Retinal pigment epithelial cell (primary cell): ENCODE results near the gene MEGF8.

Source experiments
- DNase-seq: peaks from one replicate; pipeline ENCODE4 v3.0.0-alpha.2; 2010; ENCODE audit warnings: low read depth
- H3K4me3 ChIP-seq: 2 replicates; pipeline ENCODE4 v1.5.1; 2011; ENCODE audit warnings: mild to moderate bottlenecking, low read length, control low read depth, moderate library complexity
- CTCF ChIP-seq: conservative IDR thresholded peaks from 2 replicates; pipeline ENCODE4 v1.5.1; 2011; ENCODE audit warnings: low read depth, low read length, control low read depth, inconsistent platforms

Gene MEGF8

GRCh38 chr19:42422901-42423461 is 97.5 kb downstream of the MEGF8 start:
- no peak for DNase-seq
- no peak for TF ChIP-seq CTCF
- H3K4me3 ChIP-seq, result peak overlapping the region; percentile 70

- peak overlapping the region; percentile 70 for H3K4me3 ChIP-seq
- peak; percentile 77 for DNase-seq
- TF ChIP-seq CTCF, result no peak
These were observed 98.3 kb downstream of the MEGF8 start for GRCh38 chr19:42423462-42424344.

GRCh38 chr19:42424345-42424707 is 98.9 kb downstream of the MEGF8 start:
- DNase-seq, result no peak
- TF ChIP-seq CTCF, result no peak
- H3K4me3 ChIP-seq, result no peak overlapping the region

- H3K4me3 ChIP-seq, result no peak overlapping the region
- TF ChIP-seq CTCF, result peak; percentile 23
- DNase-seq, result no peak
These were observed 99.3 kb downstream of the MEGF8 start for GRCh38 chr19:42424712-42425131.

GRCh38 chr19:42426643-42427042 is 101.2 kb downstream of the MEGF8 start:
- no peak for DNase-seq
- TF ChIP-seq CTCF, result no peak
- no peak overlapping the region for H3K4me3 ChIP-seq

- TF ChIP-seq CTCF, result no peak
- DNase-seq, result no peak
- no peak within 1 kb of the TSS for H3K4me3 ChIP-seq
These were observed 101.9 kb downstream of the MEGF8 start, which contains the start of gene LIPE for GRCh38 chr19:42427313-42427712. Gene LIPE, minus strand, starts transcription at chr19:42427388. Its CDS starts 239 bp downstream, at chr19:42427149.
